Astrocyte of the cerebellum (primary cell): ENCODE results near the gene UBE2O.

Experiments used
- DNase-seq: peaks from one replicate; pipeline ENCODE4 v3.0.0-alpha.2; 2011; ENCODE audit warnings: low read depth
- H3K4me3 ChIP-seq: 2 replicates; pipeline ENCODE4 v1.5.1; 2011; ENCODE audit warnings: mild to moderate bottlenecking, low read depth, low read length, moderate library complexity
- in situ Hi-C: cut with HindIII; loops from 2 replicates; pipeline ENCODE4 v1.10.0; 2017; ENCODE audit warnings: low sequenced_read_pairs
- TF ChIP-seq, protein P1 (sequence below): IDR thresholded peaks from 2 replicates; pipeline ENCODE4 v1.5.1; 2012; ENCODE audit warnings: low read length, low read depth, moderate library complexity, mild to moderate bottlenecking; ENCODE audit errors: missing control alignments

The UBE2O gene

DNA sequence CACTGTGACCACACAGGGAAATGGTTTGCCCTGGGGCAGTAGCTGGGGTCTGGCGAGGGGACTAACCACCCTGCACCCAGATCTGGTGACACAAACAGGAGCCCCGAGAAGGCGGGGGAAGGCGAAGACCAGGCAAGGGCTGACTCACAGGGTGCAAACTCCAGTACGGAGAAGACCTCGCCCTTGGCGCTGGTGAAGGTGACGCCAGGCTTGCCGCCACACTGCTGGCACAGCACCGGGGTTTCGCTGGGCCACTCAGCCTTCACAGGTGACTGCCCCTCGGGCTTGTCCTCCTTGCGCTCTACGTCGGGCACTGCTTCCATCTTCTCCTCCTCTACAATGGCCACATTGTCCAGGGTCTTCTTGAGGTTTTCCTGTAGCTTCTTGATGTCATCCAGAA lies 57.0 kb downstream of the UBE2O start:
- in situ Hi-C loops: no loop called here
- no peak overlapping the region for H3K4me3 ChIP-seq
- TF ChIP-seq, protein P1, sequence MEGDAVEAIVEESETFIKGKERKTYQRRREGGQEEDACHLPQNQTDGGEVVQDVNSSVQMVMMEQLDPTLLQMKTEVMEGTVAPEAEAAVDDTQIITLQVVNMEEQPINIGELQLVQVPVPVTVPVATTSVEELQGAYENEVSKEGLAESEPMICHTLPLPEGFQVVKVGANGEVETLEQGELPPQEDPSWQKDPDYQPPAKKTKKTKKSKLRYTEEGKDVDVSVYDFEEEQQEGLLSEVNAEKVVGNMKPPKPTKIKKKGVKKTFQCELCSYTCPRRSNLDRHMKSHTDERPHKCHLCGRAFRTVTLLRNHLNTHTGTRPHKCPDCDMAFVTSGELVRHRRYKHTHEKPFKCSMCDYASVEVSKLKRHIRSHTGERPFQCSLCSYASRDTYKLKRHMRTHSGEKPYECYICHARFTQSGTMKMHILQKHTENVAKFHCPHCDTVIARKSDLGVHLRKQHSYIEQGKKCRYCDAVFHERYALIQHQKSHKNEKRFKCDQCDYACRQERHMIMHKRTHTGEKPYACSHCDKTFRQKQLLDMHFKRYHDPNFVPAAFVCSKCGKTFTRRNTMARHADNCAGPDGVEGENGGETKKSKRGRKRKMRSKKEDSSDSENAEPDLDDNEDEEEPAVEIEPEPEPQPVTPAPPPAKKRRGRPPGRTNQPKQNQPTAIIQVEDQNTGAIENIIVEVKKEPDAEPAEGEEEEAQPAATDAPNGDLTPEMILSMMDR: no peak
- no peak for DNase-seq

DNA sequence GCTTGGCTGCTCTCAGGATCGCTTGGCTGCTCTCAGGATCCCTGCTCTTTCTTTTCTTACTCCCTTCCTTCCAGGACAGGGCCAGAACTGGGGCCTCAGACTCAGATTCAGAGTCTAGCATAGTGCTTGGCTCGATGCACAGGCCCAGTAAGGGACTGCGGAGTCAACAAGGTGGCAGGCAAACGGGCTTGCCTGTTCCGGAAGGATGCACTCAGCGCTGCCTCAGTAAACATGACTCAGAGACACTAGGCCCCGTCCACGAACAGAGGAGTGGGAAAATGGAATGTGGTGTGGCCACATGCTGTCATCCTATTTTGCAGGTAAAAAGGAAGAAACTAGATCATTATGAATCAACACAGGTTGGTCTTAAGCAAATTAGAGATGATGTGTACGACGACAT lies 58.8 kb downstream of the UBE2O start:
- in situ Hi-C loops: no loop called here
- no peak for DNase-seq
- TF ChIP-seq, protein P1: no peak
- no peak overlapping the region for H3K4me3 ChIP-seq

DNA sequence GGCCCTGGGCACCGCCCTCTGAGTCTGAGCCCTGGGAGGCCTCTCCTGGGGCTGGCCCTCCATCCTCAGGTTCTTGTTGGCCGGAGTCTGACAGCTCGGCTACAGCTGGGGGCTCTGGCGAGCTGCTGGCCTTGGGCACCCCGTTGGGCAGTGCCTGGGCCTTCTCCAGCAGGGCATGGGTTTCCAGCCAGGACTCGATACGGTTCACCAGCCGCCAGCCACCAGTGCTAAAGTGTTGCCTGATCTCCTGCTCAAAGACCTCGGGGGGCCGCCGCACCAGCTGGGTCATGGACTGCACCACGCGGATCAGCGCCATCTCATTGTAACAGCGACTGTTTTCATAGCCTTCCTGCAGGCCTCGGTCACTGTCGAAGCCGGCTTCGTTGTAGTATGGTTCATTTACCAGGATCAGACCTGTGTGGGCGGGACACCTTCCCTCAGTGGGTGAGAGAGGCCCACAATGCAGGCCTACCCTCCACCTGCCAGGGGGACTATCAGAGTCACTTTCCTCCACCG lies 61.7 kb downstream of the UBE2O start:
- no peak overlapping the region for H3K4me3 ChIP-seq
- no peak for DNase-seq
- TF ChIP-seq, protein P1: no peak
- in situ Hi-C loops: no loop called here

DNA sequence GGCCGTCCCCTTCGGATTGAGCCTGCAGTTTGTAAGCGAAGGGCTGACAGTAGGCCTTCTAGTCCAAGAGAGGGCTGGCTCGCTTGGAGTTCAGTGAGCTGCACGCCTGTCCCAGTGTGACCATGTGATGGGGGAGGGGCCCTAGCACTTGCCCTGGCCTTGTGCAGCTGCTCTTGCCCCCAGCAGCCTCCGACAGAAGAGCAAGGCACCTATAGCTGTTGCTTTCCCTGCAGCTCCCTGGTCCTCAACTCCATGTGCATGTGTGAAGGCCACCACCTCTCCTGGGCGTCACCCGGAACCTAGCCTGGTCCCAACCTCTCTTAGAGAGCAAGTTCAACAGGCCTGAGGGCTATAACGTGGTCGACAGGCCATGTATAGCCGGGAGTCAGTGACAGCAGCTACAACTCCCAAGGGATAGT lies 62.9 kb downstream of the UBE2O start:
- no peak for DNase-seq
- no peak overlapping the region for H3K4me3 ChIP-seq
- in situ Hi-C loops: no loop called here
- TF ChIP-seq, protein P1: no peak

DNA sequence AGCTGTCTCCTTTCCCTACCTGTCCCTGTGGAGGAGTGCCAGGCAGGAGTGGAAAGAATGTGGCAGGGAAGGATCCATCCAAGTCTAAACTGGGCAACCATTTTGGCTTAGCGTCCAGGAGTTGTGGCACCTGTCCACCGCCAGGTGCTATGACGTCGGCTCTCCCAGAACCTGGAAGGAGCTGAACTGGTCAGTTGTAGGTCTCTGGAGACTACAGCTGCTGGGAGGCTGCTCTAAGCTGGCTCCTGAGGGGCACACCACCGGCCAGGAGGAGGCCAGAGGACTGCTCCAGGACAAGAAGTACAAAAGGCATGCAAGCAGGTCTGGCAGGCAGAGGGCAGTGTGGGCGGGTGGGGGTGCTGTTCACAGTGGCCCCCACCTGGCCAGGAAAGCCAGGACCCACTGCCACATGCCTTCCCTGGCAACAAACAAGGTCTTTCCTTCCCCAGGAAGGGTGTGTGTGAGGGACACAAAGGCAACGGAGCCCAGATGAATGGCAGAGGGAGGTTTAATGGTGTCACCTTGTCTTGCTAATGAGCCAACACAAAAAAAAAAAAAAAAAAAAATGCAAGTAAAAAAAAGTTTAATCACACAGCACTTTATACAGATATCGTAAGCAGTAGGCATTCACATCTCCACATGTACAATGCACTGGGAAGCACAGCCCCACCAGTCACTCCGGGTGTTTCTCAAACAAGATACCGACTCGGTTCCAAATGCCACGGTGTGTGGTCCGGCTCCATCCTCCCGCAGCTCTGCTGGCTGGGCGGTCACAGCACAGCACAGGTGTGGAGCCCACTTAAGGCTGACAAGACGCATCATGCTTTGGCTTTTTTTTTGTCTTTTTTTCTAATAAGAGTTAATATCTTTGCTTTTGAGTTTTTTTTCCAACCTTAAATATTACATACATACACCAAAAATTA lies 63.7 kb downstream of the UBE2O start:
- in situ Hi-C loops: no loop called here
- TF ChIP-seq, protein P1: no peak
- DNase-seq: no peak
- H3K4me3 ChIP-seq: no peak overlapping the region

DNA sequence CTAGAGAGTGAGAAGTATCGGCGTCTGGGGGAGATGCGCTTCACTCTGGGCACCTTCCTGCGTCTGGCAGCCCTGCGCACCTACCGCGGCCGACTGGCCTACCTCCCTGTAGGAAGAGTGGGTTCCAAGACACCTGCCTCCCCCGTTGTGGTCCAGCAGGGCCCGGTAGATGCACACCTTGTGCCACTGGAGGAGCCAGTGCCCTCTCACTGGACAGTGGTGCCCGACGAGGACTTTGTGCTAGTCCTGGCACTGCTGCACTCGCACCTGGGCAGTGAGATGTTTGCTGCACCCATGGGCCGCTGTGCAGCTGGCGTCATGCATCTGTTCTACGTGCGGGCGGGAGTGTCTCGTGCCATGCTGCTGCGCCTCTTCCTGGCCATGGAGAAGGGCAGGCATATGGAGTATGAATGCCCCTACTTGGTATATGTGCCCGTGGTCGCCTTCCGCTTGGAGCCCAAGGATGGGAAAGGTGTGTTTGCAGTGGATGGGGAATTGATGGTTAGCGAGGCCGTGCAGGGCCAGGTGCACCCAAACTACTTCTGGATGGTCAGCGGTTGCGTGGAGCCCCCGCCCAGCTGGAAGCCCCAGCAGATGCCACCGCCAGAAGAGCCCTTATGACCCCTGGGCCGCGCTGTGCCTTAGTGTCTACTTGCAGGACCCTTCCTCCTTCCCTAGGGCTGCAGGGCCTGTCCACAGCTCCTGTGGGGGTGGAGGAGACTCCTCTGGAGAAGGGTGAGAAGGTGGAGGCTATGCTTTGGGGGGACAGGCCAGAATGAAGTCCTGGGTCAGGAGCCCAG lies 65.8 kb downstream of the UBE2O start:
- in situ Hi-C loops: no loop called here
- DNase-seq: no peak
- TF ChIP-seq, protein P1: no peak
- no peak overlapping the region for H3K4me3 ChIP-seq
